ENCODE results near the gene BRCA2.

Gene BRCA2

DNA sequence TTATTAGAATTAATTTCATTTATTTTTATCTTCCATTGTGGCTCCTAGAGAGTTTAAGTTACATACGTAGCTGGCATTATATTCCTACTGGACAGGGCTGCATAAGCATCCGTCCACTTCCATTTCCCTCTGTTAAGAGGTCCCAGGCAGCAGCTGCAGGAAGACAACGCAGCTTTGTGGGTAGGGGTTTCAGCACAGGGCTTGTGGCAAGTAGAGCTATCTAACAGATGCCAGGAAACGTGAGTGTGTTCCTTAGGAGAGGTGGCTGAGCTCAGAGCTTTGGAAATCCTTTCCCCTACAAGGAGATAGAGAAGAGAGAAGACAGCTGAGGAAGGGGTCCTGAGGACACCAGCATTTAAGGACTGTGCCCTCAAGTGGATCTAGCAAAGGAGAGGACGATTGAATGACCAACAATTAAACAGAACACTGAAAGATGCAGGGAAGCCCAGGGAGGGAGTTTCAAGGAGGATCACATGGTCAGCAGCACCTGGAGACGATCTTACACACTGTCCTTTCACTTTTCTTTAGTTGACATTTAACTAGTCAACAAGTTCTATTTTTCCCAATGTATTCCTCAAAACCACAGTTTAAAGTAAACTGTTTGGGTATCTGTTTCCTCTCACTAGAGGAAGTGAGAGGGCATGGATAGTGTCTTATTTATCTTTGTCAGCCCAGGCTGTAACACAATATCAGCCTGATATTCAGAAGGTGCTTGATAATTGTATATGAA lies 114.9 kb downstream of the BRCA2 start:
- no peak for TF ChIP-seq ZFX (IDR thresholded peaks at IDR 0.05)
- TF ChIP-seq, protein P1, sequence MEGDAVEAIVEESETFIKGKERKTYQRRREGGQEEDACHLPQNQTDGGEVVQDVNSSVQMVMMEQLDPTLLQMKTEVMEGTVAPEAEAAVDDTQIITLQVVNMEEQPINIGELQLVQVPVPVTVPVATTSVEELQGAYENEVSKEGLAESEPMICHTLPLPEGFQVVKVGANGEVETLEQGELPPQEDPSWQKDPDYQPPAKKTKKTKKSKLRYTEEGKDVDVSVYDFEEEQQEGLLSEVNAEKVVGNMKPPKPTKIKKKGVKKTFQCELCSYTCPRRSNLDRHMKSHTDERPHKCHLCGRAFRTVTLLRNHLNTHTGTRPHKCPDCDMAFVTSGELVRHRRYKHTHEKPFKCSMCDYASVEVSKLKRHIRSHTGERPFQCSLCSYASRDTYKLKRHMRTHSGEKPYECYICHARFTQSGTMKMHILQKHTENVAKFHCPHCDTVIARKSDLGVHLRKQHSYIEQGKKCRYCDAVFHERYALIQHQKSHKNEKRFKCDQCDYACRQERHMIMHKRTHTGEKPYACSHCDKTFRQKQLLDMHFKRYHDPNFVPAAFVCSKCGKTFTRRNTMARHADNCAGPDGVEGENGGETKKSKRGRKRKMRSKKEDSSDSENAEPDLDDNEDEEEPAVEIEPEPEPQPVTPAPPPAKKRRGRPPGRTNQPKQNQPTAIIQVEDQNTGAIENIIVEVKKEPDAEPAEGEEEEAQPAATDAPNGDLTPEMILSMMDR (conservative IDR thresholded peaks at IDR 0.05) = no peak
- no peak overlapping the region for H3K27ac ChIP-seq

DNA sequence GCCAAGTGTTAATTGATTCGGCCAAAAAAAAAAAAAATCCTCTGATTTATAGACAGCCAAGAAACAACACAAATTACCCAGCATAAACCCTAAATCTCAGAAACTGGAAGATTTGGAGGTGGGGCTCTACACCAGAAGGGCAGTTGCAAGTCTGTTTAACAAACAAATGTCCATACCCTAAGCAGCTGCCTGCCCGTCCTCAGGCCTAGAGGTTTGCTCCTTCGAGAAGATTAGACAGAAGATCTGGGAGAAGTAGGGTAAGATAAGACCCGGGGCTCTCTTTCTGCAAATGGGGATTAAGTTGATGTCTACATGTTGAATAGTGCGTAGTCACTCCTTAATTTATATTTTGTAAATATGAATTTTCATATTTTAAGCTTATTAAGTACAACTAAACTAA lies 116.1 kb downstream of the BRCA2 start:
- H3K27ac ChIP-seq = no peak overlapping the region
- TF ChIP-seq, protein P1 (conservative IDR thresholded peaks at IDR 0.05) = no peak
- TF ChIP-seq ZFX (IDR thresholded peaks at IDR 0.05) = no peak

DNA sequence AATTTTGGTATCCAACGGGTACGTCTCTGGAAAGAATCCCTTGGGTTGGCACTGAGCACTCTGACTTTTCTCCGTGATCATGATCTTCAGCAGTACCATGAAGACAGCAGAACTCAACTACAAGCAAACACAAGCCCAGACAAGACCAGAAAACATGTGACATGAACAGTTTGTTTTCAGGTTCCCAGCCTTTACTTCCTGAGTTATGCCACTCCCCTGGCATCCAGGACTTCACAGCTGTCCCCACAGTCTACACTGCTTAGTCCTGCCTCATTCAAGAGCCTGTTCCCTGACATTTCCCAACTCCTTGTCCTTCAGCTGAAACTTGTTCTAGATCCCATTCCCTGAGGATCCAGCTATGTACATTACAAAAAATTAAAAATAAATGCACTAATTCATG lies 117.5 kb downstream of the BRCA2 start:
- no peak overlapping the region for H3K27ac ChIP-seq
- no peak for TF ChIP-seq ZFX (IDR thresholded peaks at IDR 0.05)
- TF ChIP-seq, protein P1 (conservative IDR thresholded peaks at IDR 0.05) = no peak

DNA sequence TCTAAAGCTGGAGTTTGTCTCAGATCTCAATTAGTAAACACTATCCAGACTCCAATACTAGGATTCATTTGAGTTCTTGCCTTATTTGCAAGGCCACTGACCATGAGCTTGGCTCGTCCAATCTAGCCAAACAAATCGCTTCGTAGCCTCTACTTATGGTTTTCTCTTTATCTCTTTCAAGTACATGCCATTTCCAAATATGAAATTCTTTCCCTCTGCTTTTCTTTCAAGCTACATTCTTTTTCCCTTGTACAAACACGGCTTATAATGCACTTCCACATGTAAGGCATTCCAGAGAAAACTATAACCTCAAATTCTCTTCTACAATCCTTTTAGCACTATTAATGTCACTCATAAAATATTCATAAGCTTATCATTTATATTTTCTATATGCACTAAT lies 123.6 kb downstream of the BRCA2 start:
- TF ChIP-seq, protein P1 (conservative IDR thresholded peaks at IDR 0.05) = no peak
- TF ChIP-seq ZFX (IDR thresholded peaks at IDR 0.05) = no peak
- H3K27ac ChIP-seq = no peak overlapping the region

DNA sequence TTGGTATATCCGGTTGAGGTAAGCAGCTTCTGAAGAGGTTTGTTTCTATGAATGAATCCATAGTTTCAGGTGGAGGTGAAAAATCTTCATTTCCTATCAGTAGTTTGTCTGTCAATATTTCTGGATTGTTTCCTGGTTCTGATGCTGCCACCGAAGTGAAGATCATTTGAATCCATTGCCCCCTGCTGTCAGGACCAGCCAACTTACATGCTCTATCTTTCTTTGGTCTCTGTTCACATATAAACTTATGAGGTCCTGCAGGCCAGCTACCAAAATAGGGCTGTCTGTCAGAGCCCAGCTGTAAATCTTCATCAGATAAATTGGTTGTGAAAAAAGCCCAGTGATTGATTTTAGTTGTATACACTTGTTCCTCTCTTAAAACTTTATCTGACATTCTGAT lies 127.8 kb downstream of the BRCA2 start:
- TF ChIP-seq ZFX (IDR thresholded peaks at IDR 0.05) = no peak
- TF ChIP-seq, protein P1 (conservative IDR thresholded peaks at IDR 0.05) = peak; percentile 65
- H3K27ac ChIP-seq = no peak overlapping the region

DNA sequence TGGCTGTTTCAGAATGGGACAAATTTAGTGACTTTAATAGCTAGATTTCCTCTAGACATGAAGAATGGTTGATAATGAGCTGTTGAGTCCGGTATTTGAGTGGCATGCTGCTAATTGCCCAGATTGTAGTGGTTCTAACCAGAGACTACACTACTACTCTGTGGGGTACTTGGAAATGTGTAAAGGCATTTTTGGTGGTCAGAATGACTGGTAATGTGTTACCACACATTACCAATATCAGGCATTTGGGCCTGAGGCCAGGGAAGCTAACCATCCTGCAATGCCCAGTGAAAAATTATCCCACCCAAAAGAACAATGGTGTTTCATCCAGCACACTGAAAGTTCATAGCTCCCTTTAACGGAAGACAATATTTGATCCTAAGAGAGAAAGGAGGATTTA lies 130.2 kb downstream of the BRCA2 start:
- no peak for TF ChIP-seq ZFX (IDR thresholded peaks at IDR 0.05)
- TF ChIP-seq, protein P1 (conservative IDR thresholded peaks at IDR 0.05) = no peak
- H3K27ac ChIP-seq = no peak overlapping the region

DNA sequence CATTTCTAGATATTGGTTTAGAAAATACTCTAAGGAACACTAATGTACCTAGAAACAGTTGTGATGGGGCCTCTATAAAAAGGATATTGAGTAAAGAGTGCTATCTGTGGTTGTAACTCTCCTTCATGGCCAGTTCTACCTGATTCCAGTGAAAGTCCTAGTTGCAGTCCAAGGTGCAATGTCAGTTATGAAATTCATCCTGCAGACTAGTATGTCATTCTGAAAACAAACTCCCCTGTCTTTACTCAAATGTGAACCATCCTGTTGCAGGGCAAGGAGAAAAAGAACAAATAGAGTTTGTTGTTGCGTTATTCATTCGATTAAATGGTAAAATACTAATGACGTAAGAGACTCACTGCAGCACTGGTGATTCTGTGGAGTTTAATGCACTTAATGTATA lies 130.9 kb downstream of the BRCA2 start:
- TF ChIP-seq ZFX (IDR thresholded peaks at IDR 0.05) = no peak
- H3K27ac ChIP-seq = no peak overlapping the region
